ENCODE measurements around the gene SCCPDH.
"Not testable (repeated sequence)": the region's sequence is repeated elsewhere in the genome, so short reads cannot be mapped to it uniquely, and the experiment has no call there.

GRCh38 chr1:246813325-246813724, 89.1 kb downstream of the SCCPDH start:
- not testable (repeated sequence) for TF ChIP-seq CTCF (IDR thresholded peaks at IDR 0.05; ENCODE audit: low read length); EZH2 (optimal IDR thresholded peaks at IDR 0.05; ENCODE audit: low read depth, low read length); EZH2phosphoT487 (IDR thresholded peaks at IDR 0.05; ENCODE audit: low read length)

Data from MM.1S (cell line).